HepG2 (cell line): ENCODE data around the gene TCEAL8. TPM values are rescaled to one million over a fixed set of nuclear protein-coding genes. Genes with fewer than 3 reads are reported as not detected.
A peak's percentile ranks its signal among the peaks of the same experiment; 100 is the strongest.

Experiments used
- ATAC-seq: fragments of 200-7000 bp; cut with Tn5 transposase; 3 replicates; pipeline ENCODE4 v1.9.1; 2020; ENCODE audit warnings: mild to moderate bottlenecking, moderate library complexity
- BruUV-seq: library from RNA; stranded (reverse); fragments of 400-500 nt; replicated peaks from 2 replicates; lab custom pipeline; 2021; lab: Mats Ljungman, UMichigan
- CTCF ChIA-PET: fragments of 300-600 bp; formaldehyde crosslinking; extraction: SDS; loops from one replicate; lab custom pipeline; 2021; ENCODE audit warnings: low total read pairs, inconsistent platforms, low intra/inter-chr PET ratio; lab: Yijun Ruan, JAX
- POLR2A ChIA-PET: fragments of 350-600 bp; sonication (Branson Sonifier 250); formaldehyde crosslinking; loops from one replicate; lab custom pipeline; 2020; ENCODE audit warnings: antibody characterized with exemption, inconsistent platforms; lab: Yijun Ruan, JAX
- DNase-seq: peaks from one replicate; pipeline ENCODE4 v3.0.0-alpha.2; 2015; ENCODE audit warnings: low spot score
- FAIRE-seq: peaks from 3 replicates; lab custom pipeline; 2011; peaks lifted over from hg19 to GRCh38; lab: Jason Lieb, UNC
- H2AFZ ChIP-seq: one replicate; pipeline ENCODE4 v1.6.1; 2011; ENCODE audit warnings: low read length, inconsistent platforms
- H3K27ac ChIP-seq: fragments of 300-600 bp; 3 replicates; pipeline ENCODE4 v1.8.0; 2011; ENCODE audit warnings: mixed run types, mild to moderate bottlenecking, mixed read lengths, low read length, inconsistent platforms; ENCODE audit not compliant: insufficient read depth; ENCODE audit errors: extremely low read length
- H3K27me3 ChIP-seq, 2 experiments: fragments of 200-600 bp in 1 of 2; 2 replicates in 1 of 2; 3 replicates in 1 of 2; pipeline versions ENCODE4 v1.6.0 to v1.8.0; 2011; ENCODE audit warnings: low read length in 2 of 2, mild to moderate bottlenecking in 2 of 2, moderate library complexity in 2 of 2, inconsistent platforms in 1 of 2; ENCODE audit not compliant: insufficient read depth in 2 of 2, control insufficient read depth in 1 of 2
- H3K36me3 ChIP-seq, 2 experiments: fragments of 200-600 bp in 1 of 2; replicated peaks in 1 of 2; 2 replicates in 1 of 2; 3 replicates in 1 of 2; pipeline versions ENCODE4 v1.5.1 to v1.8.0; 2011; ENCODE audit warnings: low read length in 2 of 2, inconsistent platforms in 1 of 2; ENCODE audit not compliant: insufficient read depth in 2 of 2, control insufficient read depth in 1 of 2
- H3K4me1 ChIP-seq: 2 replicates; pipeline ENCODE4 v1.5.1; 2012; ENCODE audit warnings: low read length, inconsistent platforms; ENCODE audit not compliant: insufficient read depth
- H3K4me2 ChIP-seq: 2 replicates; pipeline ENCODE4 v1.6.0; 2011; ENCODE audit warnings: low read depth, low read length, inconsistent platforms
- H3K4me3 ChIP-seq, 3 experiments: fragments of 200-600 bp in 1 of 3; sonication (generic), shearing (Covaris generic) in 1 of 3; replicated peaks in 1 of 3; 2 replicates each; pipeline ENCODE4 v1.5.1; 2011 to 2016; ENCODE audit warnings: low read length in 3 of 3, inconsistent platforms in 2 of 3, low read depth in 2 of 3, mild to moderate bottlenecking in 2 of 3, control low read depth in 1 of 3, mixed read lengths in 1 of 3; ENCODE audit not compliant: insufficient read depth in 1 of 3
- H3K79me2 ChIP-seq: one replicate; pipeline ENCODE4 v1.6.1; 2011; ENCODE audit warnings: low read length, inconsistent platforms; ENCODE audit not compliant: insufficient read depth
- H3K9ac ChIP-seq: 2 replicates; pipeline ENCODE4 v1.6.0; 2011; ENCODE audit warnings: mild to moderate bottlenecking, low read depth, low read length, inconsistent platforms; ENCODE audit not compliant: insufficient read depth
- H3K9me3 ChIP-seq: 2 replicates; pipeline ENCODE4 v1.5.1; 2012; ENCODE audit warnings: mild to moderate bottlenecking, low read length
- H4K20me1 ChIP-seq: 2 replicates; pipeline ENCODE4 v1.6.0; 2011; ENCODE audit warnings: inconsistent platforms, mild to moderate bottlenecking, low read length, moderate library complexity; ENCODE audit not compliant: insufficient read depth
- CCDC6 ChIP-seq: sonication (generic); formaldehyde crosslinking; IDR thresholded peaks from 2 replicates; pipeline ENCODE4 v1.8.1; 2022; ENCODE audit warnings: mild to moderate bottlenecking, missing genetic modification reagents, moderate library complexity
- DNMT1 ChIP-seq: sonication (generic); formaldehyde crosslinking; IDR thresholded peaks from 2 replicates; pipeline ENCODE4 v1.5.1; 2020; ENCODE audit warnings: mild to moderate bottlenecking, missing genetic modification reagents
- HNF4G ChIP-seq, 2 experiments: sonication (generic) in 1 of 2; formaldehyde crosslinking in 1 of 2; IDR thresholded peaks; 2 replicates each; pipeline versions ENCODE4 v1.4.0 to v1.6.1; 2011 to 2020; ENCODE audit warnings: borderline replicate concordance in 2 of 2, low read depth in 2 of 2, mild to moderate bottlenecking in 2 of 2, low read length in 1 of 2, missing genetic modification reagents in 1 of 2, moderate library complexity in 1 of 2
- HOXA5 ChIP-seq: sonication (generic); formaldehyde crosslinking; IDR thresholded peaks from 2 replicates; pipeline ENCODE4 v1.4.0; 2020; ENCODE audit warnings: missing genetic modification reagents
- KDM1A ChIP-seq: IDR thresholded peaks from 2 replicates; pipeline ENCODE4 v1.6.1; 2016; ENCODE audit warnings: missing compliant biosample characterization
- MAFG ChIP-seq: sonication (generic); formaldehyde crosslinking; IDR thresholded peaks from 2 replicates; pipeline ENCODE4 v1.5.1; 2020; ENCODE audit warnings: mild to moderate bottlenecking, missing genetic modification reagents
- NR2F1 ChIP-seq, 2 experiments: fragments of 450-650 bp in 1 of 2; formaldehyde crosslinking in 1 of 2; IDR thresholded peaks; 2 replicates each; pipeline versions ENCODE4 v1.5.0 to v1.6.1; 2016 to 2020; ENCODE audit warnings: mild to moderate bottlenecking in 1 of 2, missing compliant biosample characterization in 1 of 2, missing genetic modification reagents in 1 of 2, moderate library complexity in 1 of 2
- PAF1 ChIP-seq: IDR thresholded peaks from 2 replicates; pipeline ENCODE4 v1.6.1; 2016; ENCODE audit warnings: missing genetic modification reagents, missing compliant biosample characterization
- POLR2AphosphoS5 ChIP-seq: IDR thresholded peaks from 2 replicates; pipeline ENCODE4 v1.6.1; 2012; ENCODE audit warnings: low read depth, low read length
- SP5 ChIP-seq: IDR thresholded peaks from 2 replicates; pipeline ENCODE4 v1.6.1; 2016; ENCODE audit warnings: low read depth, borderline replicate concordance
- TOE1 ChIP-seq: sonication (generic); formaldehyde crosslinking; IDR thresholded peaks from 2 replicates; pipeline ENCODE4 v1.4.0; 2020; ENCODE audit warnings: mild to moderate bottlenecking, missing genetic modification reagents
- ZNF652 ChIP-seq: IDR thresholded peaks from 2 replicates; pipeline ENCODE4 v1.6.1; 2016; ENCODE audit warnings: low read depth, borderline replicate concordance
- ZNF670 ChIP-seq: sonication (generic); formaldehyde crosslinking; IDR thresholded peaks from 2 replicates; pipeline ENCODE4 v1.8.0; 2022; ENCODE audit warnings: mild to moderate bottlenecking, missing genetic modification reagents, borderline replicate concordance
- ZNF713 ChIP-seq: sonication (generic); formaldehyde crosslinking; IDR thresholded peaks from 2 replicates; pipeline ENCODE4 v1.4.0; 2020; ENCODE audit warnings: mild to moderate bottlenecking, missing genetic modification reagents
- in situ Hi-C: cut with HindIII; loops from 2 replicates; pipeline ENCODE4 v1.10.0; 2017; ENCODE audit warnings: low pct_unique_long_range_greater_than_20kb; ENCODE audit not compliant: extremely low pct_ligation_motif_present
- intact Hi-C: fragments of 100-400 bp; cut with micrococcal nuclease; formaldehyde crosslinking; loops from one replicate; pipeline ENCODE4 v1.10.0; 2022; ENCODE audit not compliant: unreplicated experiment
- polyA plus RNA-seq, 8 experiments: library from polyadenylated mRNA; depleted of rRNA in 3 of 8; stranded (reverse) in 7 of 8; unstranded in 1 of 8; fragments of >200 nt; fragmentation: Illumina TruSeq in 4 of 8; extraction: Trizol in 4 of 8; gene quantifications; 2 replicates each; pipeline versions ENCODE4 v1.2.1 to v1.2.3, GENCODE V29; 2011 to 2016; ENCODE audit warnings: low read depth in 4 of 8, missing spikeins in 1 of 8, mixed read lengths in 1 of 8; ENCODE audit not compliant: insufficient read depth in 1 of 8
- total RNA-seq, 5 experiments: library from RNA; depleted of rRNA; stranded (reverse); fragments of >200 nt; fragmentation: Illumina TruSeq; extraction: Trizol; gene quantifications; 2 replicates each; pipeline ENCODE4 v1.2.3, GENCODE V29; 2016; ENCODE audit warnings: low read depth in 1 of 5
- TF ChIP-seq, protein P1 (sequence below): sonication (generic); formaldehyde crosslinking; conservative IDR thresholded peaks from 2 replicates; pipeline ENCODE4 v1.4.0; 2020; ENCODE audit warnings: mild to moderate bottlenecking, missing genetic modification reagents, moderate library complexity
- TF ChIP-seq, protein P2 (sequence below): sonication (generic); formaldehyde crosslinking; IDR thresholded peaks from 2 replicates; pipeline ENCODE4 v1.5.1; 2020; ENCODE audit warnings: missing genetic modification reagents, mild to moderate bottlenecking, borderline replicate concordance
- TF ChIP-seq, protein P3 (sequence below), 2 experiments: sonication (generic) in 1 of 2; formaldehyde crosslinking in 1 of 2; IDR thresholded peaks; 2 replicates each; pipeline versions ENCODE4 v1.5.1 to v1.6.1; 2011 to 2020; ENCODE audit warnings: borderline replicate concordance in 1 of 2, low read depth in 1 of 2, low read length in 1 of 2, mild to moderate bottlenecking in 1 of 2, missing genetic modification reagents in 1 of 2, moderate library complexity in 1 of 2

TCEAL8 gene
- total and polyA plus RNA-seq, 2 of the 13 experiments (the other 11 are each of a cell fraction or from before 2014, with no cell fraction given) = 20.0 to 40.8 TPM

DNA sequence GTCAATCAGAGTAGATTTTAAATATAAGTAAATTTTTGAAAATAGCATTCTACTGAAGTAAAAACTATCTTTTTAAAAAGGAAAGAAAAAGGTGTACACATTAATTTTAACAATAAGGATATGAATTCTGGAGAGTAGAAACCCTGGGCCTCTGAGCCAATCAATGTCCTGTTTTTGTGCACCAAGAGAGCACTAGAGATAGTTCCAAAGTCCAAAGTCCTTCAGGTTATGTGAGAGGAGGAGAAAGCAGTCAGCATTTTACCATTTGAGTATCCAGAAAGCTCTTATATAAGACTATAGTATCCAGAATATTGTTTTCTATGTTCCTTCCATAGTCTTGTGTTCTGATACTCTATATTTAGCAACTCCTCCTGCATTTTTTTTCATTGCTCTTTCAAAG, 3.3 kb upstream of the TCEAL8 start:
- no peak for DNase-seq
- Histone ChIP-seq H3K36me3 (no peaks in the 10 kb centered on the region), H4K20me1 (no peaks in the 10 kb centered on the region), H3K9ac (no peak overlapping the region), H3K9me3 (no peaks in the 10 kb centered on the region), H3K4me1 (peaks cover 50% of the 10 kb centered on the region), H3K79me2 (no peaks in the 10 kb centered on the region), H3K4me2 (no peak overlapping the region), H3K4me3 (no peak overlapping the region), H3K27me3 (no peaks in the 10 kb centered on the region), H2AFZ (no peak overlapping the region), H3K27ac (peak overlapping the region; percentile 55)
- no TSS peak for BruUV-seq
- POLR2A ChIA-PET = no interaction called here
- CTCF ChIA-PET = no interaction called here
- in situ Hi-C loops (no loop called here), intact Hi-C loops (no loop called here)
- ATAC-seq = no peak
- no peak for FAIRE-seq
- no peak for TF ChIP-seq PAF1
- TF ChIP-seq ZNF670 = no peak
- no peak for TF ChIP-seq DNMT1 (CRISPR knock-in tag)
- no peak for TF ChIP-seq CCDC6 (CRISPR knock-in tag)
- TF ChIP-seq, protein P1, sequence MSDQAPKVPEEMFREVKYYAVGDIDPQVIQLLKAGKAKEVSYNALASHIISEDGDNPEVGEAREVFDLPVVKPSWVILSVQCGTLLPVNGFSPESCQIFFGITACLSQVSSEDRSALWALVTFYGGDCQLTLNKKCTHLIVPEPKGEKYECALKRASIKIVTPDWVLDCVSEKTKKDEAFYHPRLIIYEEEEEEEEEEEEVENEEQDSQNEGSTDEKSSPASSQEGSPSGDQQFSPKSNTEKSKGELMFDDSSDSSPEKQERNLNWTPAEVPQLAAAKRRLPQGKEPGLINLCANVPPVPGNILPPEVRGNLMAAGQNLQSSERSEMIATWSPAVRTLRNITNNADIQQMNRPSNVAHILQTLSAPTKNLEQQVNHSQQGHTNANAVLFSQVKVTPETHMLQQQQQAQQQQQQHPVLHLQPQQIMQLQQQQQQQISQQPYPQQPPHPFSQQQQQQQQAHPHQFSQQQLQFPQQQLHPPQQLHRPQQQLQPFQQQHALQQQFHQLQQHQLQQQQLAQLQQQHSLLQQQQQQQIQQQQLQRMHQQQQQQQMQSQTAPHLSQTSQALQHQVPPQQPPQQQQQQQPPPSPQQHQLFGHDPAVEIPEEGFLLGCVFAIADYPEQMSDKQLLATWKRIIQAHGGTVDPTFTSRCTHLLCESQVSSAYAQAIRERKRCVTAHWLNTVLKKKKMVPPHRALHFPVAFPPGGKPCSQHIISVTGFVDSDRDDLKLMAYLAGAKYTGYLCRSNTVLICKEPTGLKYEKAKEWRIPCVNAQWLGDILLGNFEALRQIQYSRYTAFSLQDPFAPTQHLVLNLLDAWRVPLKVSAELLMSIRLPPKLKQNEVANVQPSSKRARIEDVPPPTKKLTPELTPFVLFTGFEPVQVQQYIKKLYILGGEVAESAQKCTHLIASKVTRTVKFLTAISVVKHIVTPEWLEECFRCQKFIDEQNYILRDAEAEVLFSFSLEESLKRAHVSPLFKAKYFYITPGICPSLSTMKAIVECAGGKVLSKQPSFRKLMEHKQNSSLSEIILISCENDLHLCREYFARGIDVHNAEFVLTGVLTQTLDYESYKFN (CRISPR knock-in tag) = 0 out of 2 replicates have a peak, but pooled peaks have one; percentile 29
- TF ChIP-seq, protein P2, sequence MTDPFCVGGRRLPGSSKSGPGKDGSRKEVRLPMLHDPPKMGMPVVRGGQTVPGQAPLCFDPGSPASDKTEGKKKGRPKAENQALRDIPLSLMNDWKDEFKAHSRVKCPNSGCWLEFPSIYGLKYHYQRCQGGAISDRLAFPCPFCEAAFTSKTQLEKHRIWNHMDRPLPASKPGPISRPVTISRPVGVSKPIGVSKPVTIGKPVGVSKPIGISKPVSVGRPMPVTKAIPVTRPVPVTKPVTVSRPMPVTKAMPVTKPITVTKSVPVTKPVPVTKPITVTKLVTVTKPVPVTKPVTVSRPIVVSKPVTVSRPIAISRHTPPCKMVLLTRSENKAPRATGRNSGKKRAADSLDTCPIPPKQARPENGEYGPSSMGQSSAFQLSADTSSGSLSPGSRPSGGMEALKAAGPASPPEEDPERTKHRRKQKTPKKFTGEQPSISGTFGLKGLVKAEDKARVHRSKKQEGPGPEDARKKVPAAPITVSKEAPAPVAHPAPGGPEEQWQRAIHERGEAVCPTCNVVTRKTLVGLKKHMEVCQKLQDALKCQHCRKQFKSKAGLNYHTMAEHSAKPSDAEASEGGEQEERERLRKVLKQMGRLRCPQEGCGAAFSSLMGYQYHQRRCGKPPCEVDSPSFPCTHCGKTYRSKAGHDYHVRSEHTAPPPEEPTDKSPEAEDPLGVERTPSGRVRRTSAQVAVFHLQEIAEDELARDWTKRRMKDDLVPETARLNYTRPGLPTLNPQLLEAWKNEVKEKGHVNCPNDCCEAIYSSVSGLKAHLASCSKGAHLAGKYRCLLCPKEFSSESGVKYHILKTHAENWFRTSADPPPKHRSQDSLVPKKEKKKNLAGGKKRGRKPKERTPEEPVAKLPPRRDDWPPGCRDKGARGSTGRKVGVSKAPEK (CRISPR knock-in tag) = no peak
- no peak for TF ChIP-seq NR2F1 (CRISPR knock-in tag; IDR thresholded peaks at IDR 0.05)
- 0 out of 2 replicates have a peak, but pooled peaks have one; percentile 22 for TF ChIP-seq HNF4G (IDR thresholded peaks at IDR 0.05; ENCODE audit: borderline replicate concordance, low read depth, low read length)
- TF ChIP-seq HNF4G (CRISPR knock-in tag; IDR thresholded peaks at IDR 0.05; ENCODE audit: borderline replicate concordance, low read depth) = no peak
- no peak for TF ChIP-seq ZNF713
- no peak for TF ChIP-seq ZNF652 (CRISPR knock-in tag)
- TF ChIP-seq SP5 (CRISPR knock-in tag) = no peak
- no peak for TF ChIP-seq HOXA5 (CRISPR knock-in tag)
- TF ChIP-seq TOE1 = no peak
- TF ChIP-seq, protein P3, sequence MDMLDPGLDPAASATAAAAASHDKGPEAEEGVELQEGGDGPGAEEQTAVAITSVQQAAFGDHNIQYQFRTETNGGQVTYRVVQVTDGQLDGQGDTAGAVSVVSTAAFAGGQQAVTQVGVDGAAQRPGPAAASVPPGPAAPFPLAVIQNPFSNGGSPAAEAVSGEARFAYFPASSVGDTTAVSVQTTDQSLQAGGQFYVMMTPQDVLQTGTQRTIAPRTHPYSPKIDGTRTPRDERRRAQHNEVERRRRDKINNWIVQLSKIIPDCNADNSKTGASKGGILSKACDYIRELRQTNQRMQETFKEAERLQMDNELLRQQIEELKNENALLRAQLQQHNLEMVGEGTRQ (IDR thresholded peaks at IDR 0.05; ENCODE audit: low read depth, low read length) = no peak
- TF ChIP-seq, protein P3 (CRISPR knock-in tag; IDR thresholded peaks at IDR 0.05; ENCODE audit: borderline replicate concordance) = no peak
- no peak for TF ChIP-seq MAFG
- no peak for TF ChIP-seq POLR2AphosphoS5
- TF ChIP-seq KDM1A = no peak
